ENCODE data around the gene HBZ.
"Not testable (repeated sequence)": the region's sequence is repeated elsewhere in the genome, so short reads cannot be mapped to it uniquely, and the experiment has no call there.

Gene HBZ

GRCh38 chr16:165539-166374 is 13.3 kb downstream of the HBZ start, which contains the start of gene HBM:
HBM (plus strand) TSS chr16:165978; CDS start chr16:165998, 20 bp downstream.
- no peak for DNase-seq

GRCh38 chr16:166375-167121 is 14.1 kb downstream of the HBZ start:
- DNase-seq, result no peak

DNA sequence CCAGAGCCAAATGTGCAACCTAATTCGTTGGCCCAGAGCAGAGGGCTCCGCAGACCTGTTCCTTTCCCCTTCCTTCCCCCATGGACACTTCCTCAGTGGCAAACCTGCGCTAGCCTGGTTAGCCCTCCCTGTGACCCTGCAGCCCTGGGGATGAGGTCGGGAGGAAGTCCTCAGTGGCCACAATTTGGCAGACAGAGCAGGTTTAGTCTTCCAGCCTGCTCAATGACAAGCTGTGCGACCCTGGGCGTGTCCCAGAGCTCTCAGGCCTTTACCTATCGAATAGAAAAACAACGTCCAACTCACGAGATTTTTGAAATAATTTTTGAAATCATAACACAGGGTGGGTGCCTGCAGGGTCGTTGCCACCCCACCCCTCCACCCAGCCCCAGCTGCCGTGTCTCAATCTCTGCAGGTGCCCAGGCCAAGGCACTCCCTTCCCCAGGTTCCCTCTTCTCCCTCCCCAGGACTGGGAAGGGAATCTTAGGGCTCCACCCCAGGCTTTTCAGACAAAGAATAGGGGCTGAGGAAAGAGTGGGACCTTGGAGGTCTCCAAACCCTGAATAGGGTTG is 14.8 kb downstream of the HBZ start:
- DNase-seq, result no peak

- DNase-seq, result no peak
These were observed 16.0 kb downstream of the HBZ start for GRCh38 chr16:168424-168823.

DNA sequence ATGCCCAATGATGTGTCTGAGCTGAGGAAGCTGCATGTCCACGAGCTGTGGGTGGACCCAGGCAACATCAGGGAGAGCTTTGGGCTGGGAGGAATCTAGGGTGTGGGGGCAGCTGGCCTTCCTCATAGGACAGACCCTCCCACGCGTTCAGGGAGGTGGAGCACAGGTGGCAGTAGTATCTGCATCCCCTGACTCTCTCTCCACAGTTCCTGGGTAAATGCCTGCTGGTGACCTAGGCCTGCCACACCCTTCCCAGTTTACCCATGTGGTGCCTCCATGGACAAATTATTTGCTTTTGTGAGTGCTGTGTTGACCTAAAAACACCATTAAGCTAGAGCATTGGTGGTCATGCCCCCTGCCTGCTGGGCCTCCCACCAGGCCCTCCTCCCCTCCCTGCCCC is 16.6 kb downstream of the HBZ start:
- no peak for DNase-seq

- DNase-seq, result not testable (repeated sequence)
These were observed 17.7 kb downstream of the HBZ start for GRCh38 chr16:170088-170507.

GRCh38 chr16:170788-171187 is 18.3 kb downstream of the HBZ start:
- no peak for DNase-seq

DNA sequence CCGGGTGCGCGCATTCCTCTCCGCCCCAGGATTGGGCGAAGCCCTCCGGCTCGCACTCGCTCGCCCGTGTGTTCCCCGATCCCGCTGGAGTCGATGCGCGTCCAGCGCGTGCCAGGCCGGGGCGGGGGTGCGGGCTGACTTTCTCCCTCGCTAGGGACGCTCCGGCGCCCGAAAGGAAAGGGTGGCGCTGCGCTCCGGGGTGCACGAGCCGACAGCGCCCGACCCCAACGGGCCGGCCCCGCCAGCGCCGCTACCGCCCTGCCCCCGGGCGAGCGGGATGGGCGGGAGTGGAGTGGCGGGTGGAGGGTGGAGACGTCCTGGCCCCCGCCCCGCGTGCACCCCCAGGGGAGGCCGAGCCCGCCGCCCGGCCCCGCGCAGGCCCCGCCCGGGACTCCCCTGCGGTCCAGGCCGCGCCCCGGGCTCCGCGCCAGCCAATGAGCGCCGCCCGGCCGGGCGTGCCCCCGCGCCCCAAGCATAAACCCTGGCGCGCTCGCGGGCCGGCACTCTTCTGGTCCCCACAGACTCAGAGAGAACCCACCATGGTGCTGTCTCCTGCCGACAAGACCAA is 20.0 kb downstream of the HBZ start, which contains the start of gene HBA2:
Gene HBA2, plus strand, starts transcription at position 503 of the 568 bp plus-strand sequence. Its CDS starts 37 bp downstream, at position 540.
- DNase-seq, result not testable (repeated sequence)

DNA sequence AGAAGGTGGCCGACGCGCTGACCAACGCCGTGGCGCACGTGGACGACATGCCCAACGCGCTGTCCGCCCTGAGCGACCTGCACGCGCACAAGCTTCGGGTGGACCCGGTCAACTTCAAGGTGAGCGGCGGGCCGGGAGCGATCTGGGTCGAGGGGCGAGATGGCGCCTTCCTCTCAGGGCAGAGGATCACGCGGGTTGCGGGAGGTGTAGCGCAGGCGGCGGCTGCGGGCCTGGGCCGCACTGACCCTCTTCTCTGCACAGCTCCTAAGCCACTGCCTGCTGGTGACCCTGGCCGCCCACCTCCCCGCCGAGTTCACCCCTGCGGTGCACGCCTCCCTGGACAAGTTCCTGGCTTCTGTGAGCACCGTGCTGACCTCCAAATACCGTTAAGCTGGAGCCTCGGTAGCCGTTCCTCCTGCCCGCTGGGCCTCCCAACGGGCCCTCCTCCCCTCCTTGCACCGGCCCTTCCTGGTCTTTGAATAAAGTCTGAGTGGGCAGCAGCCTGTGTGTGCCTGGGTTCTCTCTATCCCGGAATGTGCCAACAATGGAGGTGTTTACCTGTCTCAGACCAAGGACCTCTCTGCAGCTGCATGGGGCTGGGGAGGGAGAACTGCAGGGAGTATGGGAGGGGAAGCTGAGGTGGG is 20.9 kb downstream of the HBZ start:
- DNase-seq, result not testable (repeated sequence)

GRCh38 chr16:173928-174769 is 21.7 kb downstream of the HBZ start:
- not testable (repeated sequence) for DNase-seq

GRCh38 chr16:175011-175949 is 22.8 kb downstream of the HBZ start:
- DNase-seq, result peak; percentile 21

DNA sequence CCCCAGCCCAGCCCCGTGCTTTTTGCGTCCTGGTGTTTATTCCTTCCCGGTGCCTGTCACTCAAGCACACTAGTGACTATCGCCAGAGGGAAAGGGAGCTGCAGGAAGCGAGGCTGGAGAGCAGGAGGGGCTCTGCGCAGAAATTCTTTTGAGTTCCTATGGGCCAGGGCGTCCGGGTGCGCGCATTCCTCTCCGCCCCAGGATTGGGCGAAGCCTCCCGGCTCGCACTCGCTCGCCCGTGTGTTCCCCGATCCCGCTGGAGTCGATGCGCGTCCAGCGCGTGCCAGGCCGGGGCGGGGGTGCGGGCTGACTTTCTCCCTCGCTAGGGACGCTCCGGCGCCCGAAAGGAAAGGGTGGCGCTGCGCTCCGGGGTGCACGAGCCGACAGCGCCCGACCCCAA is 23.6 kb downstream of the HBZ start:
- not testable (repeated sequence) for DNase-seq

GRCh38 chr16:176477-177382 is 24.3 kb downstream of the HBZ start, which contains the start of gene HBA1:
HBA1 (plus strand) TSS chr16:176680; CDS start chr16:176717, 37 bp downstream.
- DNase-seq, result not testable (repeated sequence)

DNA sequence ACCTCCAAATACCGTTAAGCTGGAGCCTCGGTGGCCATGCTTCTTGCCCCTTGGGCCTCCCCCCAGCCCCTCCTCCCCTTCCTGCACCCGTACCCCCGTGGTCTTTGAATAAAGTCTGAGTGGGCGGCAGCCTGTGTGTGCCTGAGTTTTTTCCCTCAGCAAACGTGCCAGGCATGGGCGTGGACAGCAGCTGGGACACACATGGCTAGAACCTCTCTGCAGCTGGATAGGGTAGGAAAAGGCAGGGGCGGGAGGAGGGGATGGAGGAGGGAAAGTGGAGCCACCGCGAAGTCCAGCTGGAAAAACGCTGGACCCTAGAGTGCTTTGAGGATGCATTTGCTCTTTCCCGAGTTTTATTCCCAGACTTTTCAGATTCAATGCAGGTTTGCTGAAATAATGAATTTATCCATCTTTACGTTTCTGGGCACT is 25.0 kb downstream of the HBZ start:
- no peak for DNase-seq

DNA sequence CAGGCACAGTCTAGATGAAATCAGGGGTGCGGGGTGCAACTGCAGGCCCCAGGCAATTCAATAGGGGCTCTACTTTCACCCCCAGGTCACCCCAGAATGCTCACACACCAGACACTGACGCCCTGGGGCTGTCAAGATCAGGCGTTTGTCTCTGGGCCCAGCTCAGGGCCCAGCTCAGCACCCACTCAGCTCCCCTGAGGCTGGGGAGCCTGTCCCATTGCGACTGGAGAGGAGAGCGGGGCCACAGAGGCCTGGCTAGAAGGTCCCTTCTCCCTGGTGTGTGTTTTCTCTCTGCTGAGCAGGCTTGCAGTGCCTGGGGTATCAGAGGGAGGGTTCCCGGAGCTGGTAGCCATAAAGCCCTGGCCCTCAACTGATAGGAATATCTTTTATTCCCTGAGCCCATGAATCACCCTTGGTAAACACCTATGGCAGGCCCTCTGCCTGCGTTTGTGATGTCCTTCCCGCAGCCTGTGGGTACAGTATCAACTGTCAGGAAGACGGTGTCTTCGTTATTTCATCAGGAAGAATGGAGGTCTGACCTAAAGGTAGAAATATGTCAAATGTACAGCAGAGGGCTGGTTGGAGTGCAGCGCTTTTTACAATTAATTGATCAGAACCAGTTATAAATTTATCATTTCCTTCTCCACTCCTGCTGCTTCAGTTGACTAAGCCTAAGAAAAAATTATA is 25.7 kb downstream of the HBZ start:
- no peak for DNase-seq

- no peak for DNase-seq
These were observed 26.2 kb downstream of the HBZ start for GRCh38 chr16:178668-179015.

DNA sequence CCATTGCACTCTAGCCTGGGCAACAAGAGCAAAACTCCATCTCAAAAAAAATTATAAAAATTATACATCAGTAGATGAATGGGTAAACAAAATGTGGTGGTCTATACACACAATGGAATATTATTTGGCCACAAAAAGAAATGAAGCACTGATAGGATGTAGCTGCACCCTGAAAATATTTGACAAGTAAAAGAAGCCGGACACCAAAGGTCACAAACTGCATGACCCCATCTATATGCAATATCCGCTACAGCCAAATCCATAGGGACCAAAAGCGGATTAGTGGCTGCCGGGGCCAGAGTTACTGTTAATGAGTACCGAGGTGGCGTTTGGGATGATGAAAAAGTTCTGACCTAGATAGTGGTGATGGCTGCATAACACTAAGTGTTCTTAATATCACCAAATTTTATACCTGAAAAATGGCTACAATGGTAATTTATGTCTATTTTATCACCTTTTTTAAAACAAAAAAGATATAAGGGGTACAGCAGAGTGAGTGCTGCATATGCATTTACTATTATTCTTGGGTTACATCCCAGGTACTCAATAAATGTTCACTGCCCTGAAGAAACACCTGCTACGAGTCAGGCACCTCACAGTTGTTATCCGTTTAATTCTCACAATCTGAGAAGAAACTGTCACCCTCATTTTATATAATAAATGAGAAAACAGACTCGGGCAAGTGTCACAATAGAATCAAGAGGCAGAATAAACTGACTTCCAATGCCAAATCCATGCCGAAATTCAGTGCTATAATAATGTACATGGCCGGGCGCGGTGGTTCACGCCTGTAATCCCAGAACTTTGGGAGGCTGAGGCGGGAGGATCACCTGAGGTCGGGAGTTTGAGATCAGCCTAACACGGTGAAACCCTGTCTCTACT is 27.0 kb downstream of the HBZ start:
- no peak for DNase-seq
